H1 (cell line): ENCODE measurements around the gene MRTO4. TPM values are rescaled to one million over a fixed set of nuclear protein-coding genes. Genes with fewer than 3 reads are reported as not detected.

ENCODE experiments used
- CTCF ChIA-PET: fragments of 300-600 bp; sonication (Branson Sonifier 250); formaldehyde crosslinking; loops from one replicate; lab custom pipeline; 2021; ENCODE audit not compliant: partially characterized antibody; lab: Charles Lee
- POLR2A ChIA-PET: fragments of 300-600 bp; sonication (Branson Sonifier 250); formaldehyde crosslinking; loops from one replicate; lab custom pipeline; 2021; ENCODE audit warnings: inconsistent platforms; ENCODE audit not compliant: partially characterized antibody; lab: Charles Lee
- DNase-seq, 2 experiments: peaks; one replicate each; pipeline versions ENCODE4 v3.0.0 to v3.0.0-alpha.2; 2010 to 2022; ENCODE audit warnings: low spot score in 2 of 2, low read depth in 1 of 2, mixed read lengths in 1 of 2
- FAIRE-seq: peaks from 2 replicates; lab custom pipeline; 2011; peaks lifted over from hg19 to GRCh38; lab: Jason Lieb, UNC
- H2AFZ ChIP-seq: 2 replicates; pipeline ENCODE4 v1.8.1; 2012; ENCODE audit warnings: low read length, inconsistent platforms
- H2AK5ac ChIP-seq: 2 replicates; pipeline ENCODE4 v1.6.1; 2013; ENCODE audit warnings: low read depth, low read length
- H2BK120ac ChIP-seq: replicated peaks from 2 replicates; pipeline ENCODE3; 2013; ENCODE audit warnings: low read depth, low read length, inconsistent platforms
- H2BK12ac ChIP-seq: 2 replicates; pipeline ENCODE4 v1.6.1; 2013; ENCODE audit warnings: low read depth, low read length
- H2BK15ac ChIP-seq: 2 replicates; pipeline ENCODE4 v1.6.1; 2013; ENCODE audit warnings: low read length
- H2BK20ac ChIP-seq: 2 replicates; pipeline ENCODE4 v1.6.1; 2013; ENCODE audit warnings: low read length
- H2BK5ac ChIP-seq: 2 replicates; pipeline ENCODE4 v1.6.1; 2013; ENCODE audit warnings: low read depth, low read length
- H3K14ac ChIP-seq: 2 replicates; pipeline ENCODE4 v1.6.1; 2013; ENCODE audit warnings: inconsistent platforms; ENCODE audit not compliant: insufficient read length
- H3K18ac ChIP-seq: 2 replicates; pipeline ENCODE4 v1.6.1; 2013; ENCODE audit warnings: low read length; ENCODE audit errors: extremely low read depth
- H3K23ac ChIP-seq: 2 replicates; pipeline ENCODE4 v1.6.1; 2013; ENCODE audit warnings: inconsistent platforms; ENCODE audit not compliant: insufficient read length
- H3K23me2 ChIP-seq: 2 replicates; pipeline ENCODE4 v1.6.1; 2013; ENCODE audit warnings: low read depth, low read length
- H3K27ac ChIP-seq: 2 replicates; pipeline ENCODE4 v1.6.1; 2011; ENCODE audit warnings: low read depth, low read length, inconsistent platforms
- H3K27me3 ChIP-seq, 4 experiments: replicated peaks in 1 of 4; 1 replicate in 1 of 4; 2 replicates in 3 of 4; pipeline versions ENCODE4 v1.6.1 to v1.8.1; 2011 to 2013; ENCODE audit warnings: low read length in 3 of 4, mild to moderate bottlenecking in 3 of 4, inconsistent platforms in 2 of 4, mixed read lengths in 2 of 4, moderate library complexity in 1 of 4; ENCODE audit not compliant: control insufficient read depth in 3 of 4, insufficient read depth in 3 of 4; ENCODE audit errors: extremely low read depth in 1 of 4
- H3K36me3 ChIP-seq, 4 experiments: 2 replicates each; pipeline versions ENCODE4 v1.6.1 to v1.8.1; 2011 to 2013; ENCODE audit warnings: mild to moderate bottlenecking in 4 of 4, low read length in 3 of 4, moderate library complexity in 2 of 4, control low read depth in 1 of 4, inconsistent platforms in 1 of 4; ENCODE audit not compliant: insufficient read depth in 4 of 4, control insufficient read depth in 2 of 4
- H3K4ac ChIP-seq: replicated peaks from 2 replicates; pipeline ENCODE3; 2013; ENCODE audit warnings: low read length, low read depth, mixed read lengths, inconsistent platforms; ENCODE audit not compliant: insufficient read length
- H3K4me1 ChIP-seq, 4 experiments: replicated peaks in 1 of 4; 1 replicate in 1 of 4; 2 replicates in 3 of 4; pipeline versions ENCODE4 v1.6.1 to v1.8.1; 2011 to 2013; ENCODE audit warnings: low read length in 3 of 4, inconsistent platforms in 2 of 4, mixed read lengths in 1 of 4; ENCODE audit not compliant: insufficient read depth in 4 of 4, control insufficient read depth in 3 of 4
- H3K4me2 ChIP-seq, 2 experiments: 2 replicates each; pipeline versions ENCODE4 v1.6.1 to v1.8.1; 2011 to 2013; ENCODE audit warnings: low read depth in 2 of 2, low read length in 2 of 2, control low read depth in 1 of 2, inconsistent platforms in 1 of 2, mild to moderate bottlenecking in 1 of 2; ENCODE audit not compliant: insufficient read depth in 1 of 2
- H3K4me3 ChIP-seq, 4 experiments: fragments of 200-600, 300-600 bp in 1 of 4; sonication (generic), shearing (Covaris generic), sonication (Bioruptor Twin) in 1 of 4; 2 replicates each; pipeline versions ENCODE4 v1.5.1 to v1.8.1; 2011 to 2016; ENCODE audit warnings: low read length in 4 of 4, low read depth in 3 of 4, control low read depth in 2 of 4, inconsistent platforms in 2 of 4, mild to moderate bottlenecking in 2 of 4, mixed read lengths in 1 of 4, moderate library complexity in 1 of 4; ENCODE audit not compliant: insufficient read depth in 2 of 4; ENCODE audit errors: extremely low read depth in 1 of 4
- H3K56ac ChIP-seq: replicated peaks from 2 replicates; pipeline ENCODE3; 2013; ENCODE audit warnings: low read depth, mild to moderate bottlenecking, mixed read lengths, low read length, inconsistent platforms; ENCODE audit not compliant: insufficient read length
- H3K79me1 ChIP-seq: 2 replicates; pipeline ENCODE4 v1.6.1; 2013; ENCODE audit warnings: low read depth, low read length, control low read depth
- H3K79me2 ChIP-seq, 2 experiments: 2 replicates each; pipeline versions ENCODE4 v1.6.1 to v1.8.1; 2012 to 2013; ENCODE audit warnings: low read length in 2 of 2, mild to moderate bottlenecking in 2 of 2, inconsistent platforms in 1 of 2; ENCODE audit not compliant: insufficient read depth in 2 of 2, control insufficient read depth in 1 of 2
- H3K9ac ChIP-seq, 4 experiments: replicated peaks in 1 of 4; 1 replicate in 1 of 4; 2 replicates in 3 of 4; pipeline versions ENCODE4 v1.6.1 to v1.8.1; 2011 to 2013; ENCODE audit warnings: low read depth in 3 of 4, low read length in 3 of 4, control low read depth in 2 of 4, mild to moderate bottlenecking in 2 of 4, moderate library complexity in 2 of 4, inconsistent platforms in 1 of 4; ENCODE audit errors: extremely low read depth in 1 of 4
- H3K9me3 ChIP-seq, 2 experiments: 2 replicates each; pipeline versions ENCODE4 v1.6.1 to v1.8.1; 2012 to 2013; ENCODE audit warnings: mild to moderate bottlenecking in 2 of 2, moderate library complexity in 2 of 2, control low read depth in 1 of 2, inconsistent platforms in 1 of 2, low read depth in 1 of 2, low read length in 1 of 2, mixed read lengths in 1 of 2; ENCODE audit not compliant: insufficient read depth in 2 of 2
- H4K20me1 ChIP-seq, 2 experiments: replicated peaks in 1 of 2; 2 replicates each; pipeline versions ENCODE3 to v1.8.1; 2011 to 2013; ENCODE audit warnings: inconsistent platforms in 2 of 2, low read length in 2 of 2, mild to moderate bottlenecking in 1 of 2; ENCODE audit not compliant: insufficient read depth in 2 of 2, control insufficient read depth in 1 of 2
- H4K5ac ChIP-seq: 2 replicates; pipeline ENCODE4 v1.6.1; 2013; ENCODE audit warnings: low read length, low read depth, mixed read lengths, inconsistent platforms; ENCODE audit not compliant: insufficient read length
- H4K8ac ChIP-seq: 2 replicates; pipeline ENCODE4 v1.8.0; 2013; ENCODE audit warnings: mild to moderate bottlenecking, moderate library complexity, low read length, inconsistent platforms; ENCODE audit not compliant: insufficient read depth; ENCODE audit errors: extremely low read depth
- H4K91ac ChIP-seq: replicated peaks from 2 replicates; pipeline ENCODE3; 2013; ENCODE audit warnings: low read length, mixed read lengths, inconsistent platforms; ENCODE audit not compliant: insufficient read length
- ASH2L ChIP-seq: fragments of 200-600, 300-600 bp; sonication (generic); IDR thresholded peaks from one replicate; pipeline ENCODE4 v1.7.1; 2017; ENCODE audit warnings: low read length
- POLR2AphosphoS5 ChIP-seq: IDR thresholded peaks from 2 replicates; pipeline ENCODE4 v1.6.1; 2011; ENCODE audit warnings: low read depth, low read length
- TEAD4 ChIP-seq: IDR thresholded peaks from 2 replicates; pipeline ENCODE4 v1.6.1; 2012; ENCODE audit warnings: low read depth, low read length, inconsistent platforms, mixed read lengths
- WGBS, 2 experiments: shearing (Covaris generic) in 1 of 2; methylation state at CpG; one replicate each; pipeline versions ENCODE4 v1.1.6 to v1.1.7; 2013 to 2015; ENCODE audit warnings: low lambda C conversion rate in 2 of 2, mixed read lengths in 2 of 2, inconsistent platforms in 1 of 2, low coverage in 1 of 2, missing lambda C conversion rate in 1 of 2; ENCODE audit not compliant: insufficient replicate concordance in 2 of 2, insufficient coverage in 1 of 2, insufficient read length in 1 of 2; ENCODE audit errors: extremely low coverage in 1 of 2, missing lambda C conversion rate in 1 of 2; 5-methylcytosine and 5-hydroxymethylcytosine counted together
- polyA plus RNA-seq, 7 experiments: library from polyadenylated mRNA; depleted of rRNA in 3 of 7; stranded (reverse) in 5 of 7; unstranded in 2 of 7; fragments of >200 nt in 5 of 7; fragments of 200-250 nt in 2 of 7; gene quantifications; 1 replicate in 5 of 7; 2 replicates in 1 of 7; 4 replicates in 1 of 7; pipeline versions ENCODE4 v1.2.1 to v1.2.3, GENCODE V29; 2011 to 2013; ENCODE audit warnings: missing spikeins in 2 of 7, mixed read lengths in 2 of 7
- total RNA-seq: library from RNA; stranded (reverse); fragmentation: NEBNext Ultra II Directional; extraction: Animal tissue kit (Norgen Biotek cat#: 25700); gene quantifications from 2 replicates; pipeline ENCODE4 v1.2.1, GENCODE V29; 2021

MRTO4 gene
- total and polyA plus RNA-seq, 2 of the 8 experiments (the other 6 are each of a cell fraction or from before 2014, with no cell fraction given): 36.9 to 64.3 TPM

GRCh38 chr1:19258353-19258752, 6.7 kb downstream of the MRTO4 start:
- Histone ChIP-seq H2BK15ac (no peak overlapping the region), H3K4me1 (peaks cover 0 to 7% (median 3%) of the 10 kb centered on the region in 4 experiments; a peak in 3 of 7 replicates), H4K91ac (no peak overlapping the region), H3K9ac (no peak overlapping the region), H3K4me2 (no peak overlapping the region), H3K23me2 (no peaks in the 10 kb centered on the region), H3K9me3 (no peaks in the 10 kb centered on the region), H3K79me1 (peaks cover 14% of the 10 kb centered on the region), H4K8ac (no peak overlapping the region), H3K27me3 (no peaks in the 10 kb centered on the region), H3K14ac (no peak overlapping the region), H2AFZ (no peak overlapping the region), H2BK5ac (no peak overlapping the region), H3K4me3 (no peak overlapping the region), H3K56ac (no peak overlapping the region), H3K27ac (no peak overlapping the region), H2BK20ac (no peak overlapping the region), H3K18ac (no peak overlapping the region), H4K5ac (no peak overlapping the region), H3K79me2 (peaks cover 7 to 28% of the 10 kb centered on the region in 2 experiments), H4K20me1 (peaks cover 12 to 31% of the 10 kb centered on the region in 2 experiments), H2AK5ac (no peak overlapping the region), H3K23ac (no peak overlapping the region), H2BK120ac (no peak overlapping the region), H3K36me3 (peaks cover 39 to 59% (median 51%) of the 10 kb centered on the region in 4 experiments), H2BK12ac (no peak overlapping the region), H3K4ac (no peak overlapping the region)
- WGBS, 2 experiments: 94% methylated on average over 10 of the region's 10 CpGs; no CpG with 5 or more reads in 1 of the 2 experiments
- no peak for DNase-seq
- FAIRE-seq: no peak
- no peak for TF ChIP-seq TEAD4
- no peak for TF ChIP-seq ASH2L
- TF ChIP-seq POLR2AphosphoS5: peak; percentile 39; the same call in 1 of the 2 replicates
- CTCF ChIA-PET: interaction anchor here (0.6 to 0.9 kb wide), 2 partner anchors 52 to 64 kb away, joined by 3 read pairs; no protein-coding TSS in a partner anchor
- POLR2A ChIA-PET: interaction anchor here (0.8 to 1.6 kb wide), 7 partner anchors 9 to 372 kb away, joined by 3 read pairs; no protein-coding TSS in a partner anchor
